ENCODE measurements around the gene DCLK2. TPM values are rescaled to one million over a fixed set of nuclear protein-coding genes. Genes with fewer than 3 reads are reported as not detected.

DCLK2 gene
- total and polyA plus RNA-seq, 2 of the 8 experiments (the other 6 are each of a cell fraction or from before 2014, with no cell fraction given), result 0.32 to 0.37 TPM

DNA sequence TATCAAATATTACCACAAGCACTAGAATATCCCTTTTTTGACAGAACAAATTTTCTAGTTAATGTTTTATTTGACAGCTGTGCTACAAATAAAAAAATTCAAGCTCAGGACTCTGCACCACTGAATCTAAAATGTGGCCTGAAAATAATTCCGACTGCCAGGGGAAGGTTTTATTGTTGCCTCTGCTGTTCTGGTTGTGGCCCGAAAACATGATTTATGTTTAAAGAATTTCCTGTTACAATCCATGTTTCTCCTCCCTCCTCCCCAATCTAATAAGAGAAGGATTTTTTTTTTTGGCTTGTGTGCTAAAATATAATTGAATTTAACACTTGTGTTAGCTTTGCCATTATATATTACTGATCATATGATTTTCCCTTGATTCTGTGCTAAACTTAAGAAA lies 227.8 kb downstream of the DCLK2 start:
- 91% methylated on average over 2 of the region's 2 CpGs; no CpG with 5 or more reads in 1 of the 2 experiments for WGBS, 2 experiments (ENCODE audit: extremely low coverage in 1 of 2, insufficient coverage in 1 of 2, insufficient read length in 1 of 2, insufficient replicate concordance in 2 of 2, low coverage in 1 of 2, low lambda C conversion rate in 2 of 2, missing lambda C conversion rate in 1 of 2)
- TF ChIP-seq SP4 (IDR thresholded peaks at IDR 0.05; ENCODE audit: low read length), result no peak
- TF ChIP-seq SUZ12 (IDR thresholded peaks at IDR 0.05; ENCODE audit: low read length), result no peak
- TF ChIP-seq RBBP5 (IDR thresholded peaks at IDR 0.05; ENCODE audit: borderline replicate concordance, low read depth, low read length), result no peak
- TF ChIP-seq SIX5 (IDR thresholded peaks at IDR 0.05; ENCODE audit: low read depth, low read length), result no peak
- TF ChIP-seq TCF12 (IDR thresholded peaks at IDR 0.05; ENCODE audit: low read depth, low read length), result no peak
- TF ChIP-seq, protein P1, sequence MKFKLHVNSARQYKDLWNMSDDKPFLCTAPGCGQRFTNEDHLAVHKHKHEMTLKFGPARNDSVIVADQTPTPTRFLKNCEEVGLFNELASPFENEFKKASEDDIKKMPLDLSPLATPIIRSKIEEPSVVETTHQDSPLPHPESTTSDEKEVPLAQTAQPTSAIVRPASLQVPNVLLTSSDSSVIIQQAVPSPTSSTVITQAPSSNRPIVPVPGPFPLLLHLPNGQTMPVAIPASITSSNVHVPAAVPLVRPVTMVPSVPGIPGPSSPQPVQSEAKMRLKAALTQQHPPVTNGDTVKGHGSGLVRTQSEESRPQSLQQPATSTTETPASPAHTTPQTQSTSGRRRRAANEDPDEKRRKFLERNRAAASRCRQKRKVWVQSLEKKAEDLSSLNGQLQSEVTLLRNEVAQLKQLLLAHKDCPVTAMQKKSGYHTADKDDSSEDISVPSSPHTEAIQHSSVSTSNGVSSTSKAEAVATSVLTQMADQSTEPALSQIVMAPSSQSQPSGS (IDR thresholded peaks at IDR 0.05; ENCODE audit: low read length), result no peak
- TF ChIP-seq, protein P2, sequence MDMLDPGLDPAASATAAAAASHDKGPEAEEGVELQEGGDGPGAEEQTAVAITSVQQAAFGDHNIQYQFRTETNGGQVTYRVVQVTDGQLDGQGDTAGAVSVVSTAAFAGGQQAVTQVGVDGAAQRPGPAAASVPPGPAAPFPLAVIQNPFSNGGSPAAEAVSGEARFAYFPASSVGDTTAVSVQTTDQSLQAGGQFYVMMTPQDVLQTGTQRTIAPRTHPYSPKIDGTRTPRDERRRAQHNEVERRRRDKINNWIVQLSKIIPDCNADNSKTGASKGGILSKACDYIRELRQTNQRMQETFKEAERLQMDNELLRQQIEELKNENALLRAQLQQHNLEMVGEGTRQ (IDR thresholded peaks at IDR 0.05; ENCODE audit: low read length), result no peak
- TF ChIP-seq BCL11A (IDR thresholded peaks at IDR 0.05; ENCODE audit: low read depth in 2 of 2, low read length in 2 of 2), result no peak

More for the DNA sequence above, 227.8 kb downstream of the DCLK2 start:
- Histone ChIP-seq H3K4me2 (ENCODE audit: insufficient read depth in 1 of 2, low read depth in 2 of 2, low read length in 2 of 2) (no peak overlapping the region), H4K5ac (ENCODE audit: insufficient read length, low read depth, low read length) (no peak overlapping the region), H3K27ac (ENCODE audit: low read depth, low read length) (no peak overlapping the region), H2BK120ac (replicated peaks; ENCODE audit: low read depth, low read length) (no peak overlapping the region), H4K91ac (replicated peaks; ENCODE audit: insufficient read length, low read length) (no peak overlapping the region), H2BK20ac (ENCODE audit: low read length) (no peak overlapping the region), H3K18ac (ENCODE audit: extremely low read depth, low read length) (no peak overlapping the region), H3K4me3 (ENCODE audit: extremely low read depth in 1 of 4, insufficient read depth in 2 of 4, low read depth in 3 of 4, low read length in 4 of 4) (no peak overlapping the region), H3K79me1 (ENCODE audit: low read depth, low read length) (no peaks in the 10 kb centered on the region), H3K56ac (replicated peaks; ENCODE audit: insufficient read length, low read depth, low read length) (no peak overlapping the region), H3K27me3 (replicated peaks in 1 of 4; ENCODE audit: control insufficient read depth in 3 of 4, extremely low read depth in 1 of 4, insufficient read depth in 3 of 4, low read length in 3 of 4) (no peaks in the 10 kb centered on the region), H3K14ac (ENCODE audit: insufficient read length) (no peak overlapping the region), H2BK5ac (ENCODE audit: low read depth, low read length) (no peak overlapping the region), H3K79me2 (ENCODE audit: control insufficient read depth in 1 of 2, insufficient read depth in 2 of 2, low read length in 2 of 2) (no peaks in the 10 kb centered on the region), H2AK5ac (ENCODE audit: low read depth, low read length) (no peak overlapping the region), H3K4me1 (replicated peaks in 1 of 4; ENCODE audit: control insufficient read depth in 3 of 4, insufficient read depth in 4 of 4, low read length in 3 of 4) (no peaks in the 10 kb centered on the region), H2BK12ac (ENCODE audit: low read depth, low read length) (no peak overlapping the region), H3K23ac (ENCODE audit: insufficient read length) (no peak overlapping the region), H3K9ac (replicated peaks in 1 of 4; ENCODE audit: extremely low read depth in 1 of 4, low read depth in 3 of 4, low read length in 3 of 4) (no peak overlapping the region), H3K4ac (replicated peaks; ENCODE audit: insufficient read length, low read depth, low read length) (no peak overlapping the region), H2BK15ac (ENCODE audit: low read length) (no peak overlapping the region), H4K20me1 (replicated peaks in 1 of 2; ENCODE audit: control insufficient read depth in 1 of 2, insufficient read depth in 2 of 2, low read length in 2 of 2) (no peaks in the 10 kb centered on the region), H3K36me3 (ENCODE audit: control insufficient read depth in 2 of 4, insufficient read depth in 4 of 4, low read length in 3 of 4) (no peaks in the 10 kb centered on the region), H2AFZ (ENCODE audit: low read length) (no peak overlapping the region), H4K8ac (ENCODE audit: extremely low read depth, insufficient read depth, low read length) (no peak overlapping the region), H3K23me2 (ENCODE audit: low read depth, low read length) (no peaks in the 10 kb centered on the region), H3K9me3 (ENCODE audit: insufficient read depth in 2 of 2, low read depth in 1 of 2, low read length in 1 of 2) (no peaks in the 10 kb centered on the region)
- POLR2A ChIA-PET (ENCODE audit: partially characterized antibody), result no interaction called here
- CTCF ChIA-PET (ENCODE audit: partially characterized antibody), result no interaction called here
- DNase-seq (ENCODE audit: low read depth in 1 of 2, low spot score in 2 of 2) (no peak), FAIRE-seq (no peak)
